Activated naive CD4-positive, alpha-beta T cell treated with anti-CD3 and anti-CD28 coated beads for 36 hours (primary cell): Measurements from ENCODE around the gene LRRC4. TPM values are rescaled to one million over a fixed set of nuclear protein-coding genes. Genes with fewer than 3 reads are reported as not detected.

Experiments
- CTCF ChIA-PET: fragments of 350-600 bp; sonication (Branson Sonifier 250); formaldehyde crosslinking; loops from one replicate; lab custom pipeline; 2021; ENCODE audit warnings: antibody characterized with exemption; lab: Charles Lee
- DNase-seq: peaks from one replicate; pipeline ENCODE4 v3.0.0-alpha.2; 2020
- H3K27ac Mint-ChIP-seq: one replicate; pipeline ENCODE4 v1.8.0; 2021; ENCODE audit warnings: mild to moderate bottlenecking, mixed read lengths
- H3K27me3 Mint-ChIP-seq: one replicate; pipeline ENCODE4 v1.8.0; 2021; ENCODE audit warnings: low read depth, mixed read lengths
- H3K36me3 Mint-ChIP-seq: one replicate; pipeline ENCODE4 v1.8.0; 2021; ENCODE audit warnings: low read depth, mixed read lengths
- H3K4me1 Mint-ChIP-seq: one replicate; pipeline ENCODE4 v1.8.0; 2021; ENCODE audit warnings: low read depth, mixed read lengths
- H3K4me3 Mint-ChIP-seq: one replicate; pipeline ENCODE4 v1.8.0; 2021; ENCODE audit warnings: mild to moderate bottlenecking, moderate library complexity, mixed read lengths
- H3K9me3 Mint-ChIP-seq: one replicate; pipeline ENCODE4 v1.8.0; 2021; ENCODE audit warnings: mixed read lengths
- intact Hi-C: fragments of 100-400 bp; cut with micrococcal nuclease; formaldehyde crosslinking; loops from one replicate; pipeline ENCODE4 v1.15.1; 2023
- total RNA-seq, 2 experiments: library from RNA; stranded (reverse); gene quantifications; one replicate each; pipeline ENCODE4 v1.2.3, GENCODE V29; 2021

LRRC4 gene
- total RNA-seq, 2 experiments from 2014 or later, result 0.74 to 1.3 TPM

- no peak overlapping the region for H3K4me3 Mint-ChIP-seq
- peaks cover 14% of the 10 kb centered on the region for H3K4me1 Mint-ChIP-seq
- peaks cover 25% of the 10 kb centered on the region for H3K36me3 Mint-ChIP-seq
- CTCF ChIA-PET, result no interaction called here
- no peaks in the 10 kb centered on the region for H3K9me3 Mint-ChIP-seq
- no peak for DNase-seq
- intact Hi-C loops, result no loop called here
- no peak overlapping the region for H3K27ac Mint-ChIP-seq
- no peaks in the 10 kb centered on the region for H3K27me3 Mint-ChIP-seq
These were observed 32.6 kb downstream of the LRRC4 start for GRCh38 chr7:127998671-127999070.

- H3K9me3 Mint-ChIP-seq, result no peaks in the 10 kb centered on the region
- no peak overlapping the region for H3K27ac Mint-ChIP-seq
- no peaks in the 10 kb centered on the region for H3K27me3 Mint-ChIP-seq
- H3K4me1 Mint-ChIP-seq, result peaks cover 7% of the 10 kb centered on the region
- H3K4me3 Mint-ChIP-seq, result no peak overlapping the region
- DNase-seq, result no peak
- intact Hi-C loops, result no loop called here
- CTCF ChIA-PET, result no interaction called here
- peaks cover 30% of the 10 kb centered on the region for H3K36me3 Mint-ChIP-seq
These were observed 33.9 kb downstream of the LRRC4 start for GRCh38 chr7:127997226-127997922.

GRCh38 chr7:127996253-127997071 lies 34.8 kb downstream of the LRRC4 start:
- intact Hi-C loops, result no loop called here
- Mint-ChIP-seq H3K4me3 (no peak overlapping the region), H3K36me3 (peaks cover 31% of the 10 kb centered on the region), H3K27ac (no peak overlapping the region), H3K27me3 (no peaks in the 10 kb centered on the region), H3K4me1 (peaks cover 6% of the 10 kb centered on the region), H3K9me3 (no peaks in the 10 kb centered on the region)
- CTCF ChIA-PET, result interaction anchor here (0.6 kb wide), 1 partner anchor 22 kb away, joined by 6 read pairs; no protein-coding TSS in a partner anchor
- DNase-seq, result no peak

GRCh38 chr7:127995881-127996215 lies 35.4 kb downstream of the LRRC4 start:
- Mint-ChIP-seq H3K36me3 (peaks cover 35% of the 10 kb centered on the region), H3K4me1 (peaks cover 3% of the 10 kb centered on the region), H3K9me3 (no peaks in the 10 kb centered on the region), H3K4me3 (no peak overlapping the region), H3K27me3 (no peaks in the 10 kb centered on the region), H3K27ac (no peak overlapping the region)
- DNase-seq, result no peak
- CTCF ChIA-PET, result interaction anchor here (0.6 kb wide), 2 partner anchors 22 to 139 kb away, joined by 6 to 7 read pairs; no protein-coding TSS in a partner anchor
- intact Hi-C loops, result no loop called here

- CTCF ChIA-PET, result interaction anchor here (0.6 kb wide), 1 partner anchor 139 kb away, joined by 7 read pairs; no protein-coding TSS in a partner anchor
- DNase-seq, result no peak
- peaks cover 31% of the 10 kb centered on the region for H3K36me3 Mint-ChIP-seq
These were observed 35.9 kb downstream of the LRRC4 start for GRCh38 chr7:127995156-127995880.

GRCh38 chr7:127993987-127994386 lies 37.2 kb downstream of the LRRC4 start:
- H3K9me3 Mint-ChIP-seq, result no peaks in the 10 kb centered on the region
- peaks cover 31% of the 10 kb centered on the region for H3K36me3 Mint-ChIP-seq

More at GRCh38 chr7:127995156-127995880, 35.9 kb downstream of the LRRC4 start:
- H3K9me3 Mint-ChIP-seq, result no peaks in the 10 kb centered on the region
- no peaks in the 10 kb centered on the region for H3K27me3 Mint-ChIP-seq
- no peak overlapping the region for H3K27ac Mint-ChIP-seq
- intact Hi-C loops, result no loop called here
- peaks cover 2% of the 10 kb centered on the region for H3K4me1 Mint-ChIP-seq
- H3K4me3 Mint-ChIP-seq, result no peak overlapping the region

GRCh38 chr7:127993317-127993716 lies 37.9 kb downstream of the LRRC4 start:
- Mint-ChIP-seq H3K4me1 (no peaks in the 10 kb centered on the region), H3K27me3 (no peaks in the 10 kb centered on the region), H3K27ac (no peak overlapping the region), H3K36me3 (peaks cover 30% of the 10 kb centered on the region), H3K9me3 (no peaks in the 10 kb centered on the region), H3K4me3 (no peak overlapping the region)
- CTCF ChIA-PET, result no interaction called here
- DNase-seq, result no peak
- intact Hi-C loops, result no loop called here

More at GRCh38 chr7:127993987-127994386, 37.2 kb downstream of the LRRC4 start:
- CTCF ChIA-PET, result no interaction called here
- DNase-seq, result no peak
- no peak overlapping the region for H3K4me3 Mint-ChIP-seq
- intact Hi-C loops, result no loop called here
- H3K4me1 Mint-ChIP-seq, result no peaks in the 10 kb centered on the region
- H3K27me3 Mint-ChIP-seq, result no peaks in the 10 kb centered on the region
- no peak overlapping the region for H3K27ac Mint-ChIP-seq

GRCh38 chr7:127988751-127989150 lies 42.5 kb downstream of the LRRC4 start:
- intact Hi-C loops, result no loop called here
- H3K27me3 Mint-ChIP-seq, result no peaks in the 10 kb centered on the region
- DNase-seq, result no peak
- H3K4me1 Mint-ChIP-seq, result peaks cover 3% of the 10 kb centered on the region
- H3K4me3 Mint-ChIP-seq, result no peak overlapping the region
- no peak overlapping the region for H3K27ac Mint-ChIP-seq
- CTCF ChIA-PET, result no interaction called here
- peaks cover 22% of the 10 kb centered on the region for H3K36me3 Mint-ChIP-seq
- no peaks in the 10 kb centered on the region for H3K9me3 Mint-ChIP-seq

GRCh38 chr7:127986581-127987521 lies 44.4 kb downstream of the LRRC4 start:
- H3K36me3 Mint-ChIP-seq, result peaks cover 16% of the 10 kb centered on the region
- no peak overlapping the region for H3K27ac Mint-ChIP-seq
- CTCF ChIA-PET, result no interaction called here
- H3K9me3 Mint-ChIP-seq, result no peaks in the 10 kb centered on the region
- peaks cover 13% of the 10 kb centered on the region for H3K4me1 Mint-ChIP-seq
- intact Hi-C loops, result no loop called here
- no peak overlapping the region for H3K4me3 Mint-ChIP-seq
- no peak for DNase-seq
- H3K27me3 Mint-ChIP-seq, result no peaks in the 10 kb centered on the region

- intact Hi-C loops, result no loop called here
- H3K4me1 Mint-ChIP-seq, result peaks cover 33% of the 10 kb centered on the region
These were observed 47.4 kb downstream of the LRRC4 start for GRCh38 chr7:127983804-127984332.

GRCh38 chr7:127981965-127982364 lies 49.3 kb downstream of the LRRC4 start:
- H3K27ac Mint-ChIP-seq, result no peak overlapping the region
- intact Hi-C loops, result no loop called here
- peaks cover 35% of the 10 kb centered on the region for H3K36me3 Mint-ChIP-seq
- H3K4me3 Mint-ChIP-seq, result no peak overlapping the region
- CTCF ChIA-PET, result no interaction called here
- peaks cover 20% of the 10 kb centered on the region for H3K9me3 Mint-ChIP-seq
- no peaks in the 10 kb centered on the region for H3K27me3 Mint-ChIP-seq
- no peak for DNase-seq
- peaks cover 33% of the 10 kb centered on the region for H3K4me1 Mint-ChIP-seq

More at GRCh38 chr7:127983804-127984332, 47.4 kb downstream of the LRRC4 start:
- H3K9me3 Mint-ChIP-seq, result peaks cover 6% of the 10 kb centered on the region
- peaks cover 19% of the 10 kb centered on the region for H3K36me3 Mint-ChIP-seq
- H3K27ac Mint-ChIP-seq, result no peak overlapping the region
- no peak overlapping the region for H3K4me3 Mint-ChIP-seq
- peak; percentile 14 for DNase-seq
- CTCF ChIA-PET, result interaction anchor here (1.0 kb wide), 1 partner anchor 226 kb away, joined by 3 read pairs; no protein-coding TSS in a partner anchor
- no peaks in the 10 kb centered on the region for H3K27me3 Mint-ChIP-seq
